Tibial nerve (tissue), 3 donors: Measurements from ENCODE around the gene QDPR.

ENCODE experiments used
- CTCF ChIP-seq, 5 experiments: fragments of 200-600 bp in 3 of 5; fragments of 450-650 bp in 2 of 5; sonication (generic) in 3 of 5; IDR thresholded peaks; one replicate each; pipeline ENCODE4 v1.5.1; 2016 to 2019; ENCODE audit warnings: antibody characterized with exemption in 5 of 5, mild to moderate bottlenecking in 3 of 5, moderate library complexity in 2 of 5
- POLR2A ChIP-seq, 2 donors: fragments of 450-650 bp; IDR thresholded peaks; one replicate each; pipeline ENCODE4 v1.6.1; 2017; ENCODE audit warnings: antibody characterized with exemption in 2 of 2, mild to moderate bottlenecking in 2 of 2, moderate library complexity in 2 of 2

DNA sequence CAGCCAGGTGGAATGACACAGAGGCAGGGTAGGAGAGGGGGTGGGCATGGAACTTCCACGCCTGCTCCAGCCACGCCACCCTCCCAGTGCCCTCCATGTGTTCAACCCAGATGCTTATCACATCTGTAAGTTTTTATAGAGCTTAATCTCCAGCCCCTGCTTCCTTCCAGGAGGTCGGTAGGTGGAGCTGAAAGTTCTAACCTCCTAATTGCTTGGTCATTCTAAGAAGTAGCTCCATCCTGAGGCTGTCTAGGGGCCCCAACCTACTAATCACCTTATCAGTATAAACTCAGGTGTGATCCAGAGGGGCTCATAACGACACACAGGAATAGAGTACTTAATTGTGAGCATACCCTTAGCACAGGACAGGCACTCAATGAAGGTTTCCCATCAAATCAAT is 18.3 kb downstream of the QDPR start:
- TF ChIP-seq CTCF (IDR thresholded peaks at IDR 0.05) (no peak), POLR2A (IDR thresholded peaks at IDR 0.05) (no peak)
